Right lobe of liver (tissue), 6 donors: ENCODE measurements around the gene CALD1. TPM values are rescaled to one million over a fixed set of nuclear protein-coding genes. Genes with fewer than 3 reads are reported as not detected.

ENCODE experiments used
- ATAC-seq, 4 donors: fragments of 200-7000 bp; cut with Tn5 transposase; one replicate each; pipeline ENCODE4 v1.9.1; 2020; ENCODE audit warnings: mild to moderate bottlenecking in 4 of 4, moderate library complexity in 4 of 4
- DNase-seq, 3 donors: peaks; one replicate each; pipeline ENCODE4 v3.0.0-alpha.2; 2020
- H3K27ac ChIP-seq, 3 donors: fragments of 200-600 bp; one replicate each; pipeline ENCODE4 v1.8.0; 2022
- H3K27me3 ChIP-seq, 2 donors: fragments of 200-600 bp; one replicate each; pipeline ENCODE4 v1.8.0; 2022
- H3K36me3 ChIP-seq, 4 donors: fragments of 200-600 bp; sonication (generic) in 1 of 4; one replicate each; pipeline versions ENCODE4 v1.5.1 to v1.8.0; 2017 to 2022; ENCODE audit warnings: control low read depth in 1 of 4
- H3K4me1 ChIP-seq, 4 donors: fragments of 200-600 bp; sonication (generic) in 1 of 4; one replicate each; pipeline versions ENCODE4 v1.5.1 to v1.8.0; 2017 to 2022; ENCODE audit warnings: control low read depth in 1 of 4
- H3K4me3 ChIP-seq, 3 donors: fragments of 200-600 bp; one replicate each; pipeline ENCODE4 v1.8.0; 2022
- H3K9me3 ChIP-seq, 4 donors: fragments of 200-600 bp; sonication (generic) in 1 of 4; one replicate each; pipeline versions ENCODE4 v1.5.1 to v1.8.0; 2017 to 2022; ENCODE audit warnings: control low read depth in 1 of 4
- CTCF ChIP-seq, 4 donors: fragments of 200-600 bp in 3 of 4; fragments of 450-650 bp in 1 of 4; IDR thresholded peaks; one replicate each; pipeline versions ENCODE4 v1.5.1 to v1.8.0; 2016 to 2022; ENCODE audit warnings: antibody characterized with exemption in 4 of 4, mild to moderate bottlenecking in 2 of 4
- POLR2A ChIP-seq: fragments of 450-650 bp; IDR thresholded peaks from one replicate; pipeline ENCODE4 v1.6.1; 2017; ENCODE audit warnings: antibody characterized with exemption, mild to moderate bottlenecking
- WGBS: methylation state at CpG from one replicate; pipeline ENCODE4 v1.1.6; 2018; ENCODE audit warnings: low coverage, low lambda C conversion rate; ENCODE audit not compliant: insufficient coverage; ENCODE audit errors: missing lambda C conversion rate; 5-methylcytosine and 5-hydroxymethylcytosine counted together
- intact Hi-C, 2 donors: fragments of 100-400 bp; cut with DNase I; formaldehyde crosslinking; loops; one replicate each; pipeline versions ENCODE4 v1.11.2 to v1.14.1; 2022
- total RNA-seq, 6 experiments: library from RNA; depleted of rRNA in 2 of 6; stranded (reverse); fragments of >200 nt in 2 of 6; fragmentation: NEBNext Ultra II Directional in 3 of 6; extraction: Animal tissue kit (Norgen Biotek cat#: 25700) in 3 of 6; gene quantifications; one replicate each; pipeline versions ENCODE4 v1.1.0 to v1.2.4, GENCODE V29; 2016 to 2023
- donor health status: DM: no; HTN: yes; CAD: no.
- donor health status: DM: no; HTN: no; CAD: no.
- donor health status: DM: no; HTN: no; CAD: no.
- donor health status: DM: no; HTN: yes; CAD: no.
- donor health status: DM: no; HTN: yes; CAD: no.

CALD1 gene
- total RNA-seq, 6 experiments from 2014 or later: 110 to 181 (median 131) TPM

- DNase-seq (no peak), ATAC-seq (peak; percentile 33 to 65 (median 59))
- H3K4me3 ChIP-seq: no peak overlapping the region
- 28% methylated on average over 8 of the region's 9 CpGs for WGBS
- H3K36me3 ChIP-seq: no peaks in the 10 kb centered on the region
- H3K4me1 ChIP-seq: peaks cover 0 to 2% (median 0%) of the 10 kb centered on the region in 4 donors
- no peaks in the 10 kb centered on the region for H3K27me3 ChIP-seq
- intact Hi-C loops: no loop called here
- H3K9me3 ChIP-seq: no peaks in the 10 kb centered on the region
- TF ChIP-seq POLR2A: no peak
- no peak for TF ChIP-seq CTCF (IDR thresholded peaks at IDR 0.05)
- H3K27ac ChIP-seq: no peak overlapping the region
These were observed 85.8 kb downstream of the CALD1 start for GRCh38 chr7:134865001-134865845.

- Histone ChIP-seq H3K27me3 (no peaks in the 10 kb centered on the region), H3K9me3 (no peaks in the 10 kb centered on the region), H3K36me3 (no peaks in the 10 kb centered on the region), H3K4me3 (no peak overlapping the region), H3K4me1 (no peaks in the 10 kb centered on the region), H3K27ac (no peak overlapping the region)
- 66% methylated on average over 8 of the region's 8 CpGs for WGBS
- no peak for DNase-seq
- intact Hi-C loops: no loop called here
- ATAC-seq: peak in 3 of 4 donors; percentile 35 to 37 (median 36)
- TF ChIP-seq POLR2A (no peak), CTCF (IDR thresholded peaks at IDR 0.05) (no peak)
These were observed 87.2 kb downstream of the CALD1 start for GRCh38 chr7:134866617-134867016.

DNA sequence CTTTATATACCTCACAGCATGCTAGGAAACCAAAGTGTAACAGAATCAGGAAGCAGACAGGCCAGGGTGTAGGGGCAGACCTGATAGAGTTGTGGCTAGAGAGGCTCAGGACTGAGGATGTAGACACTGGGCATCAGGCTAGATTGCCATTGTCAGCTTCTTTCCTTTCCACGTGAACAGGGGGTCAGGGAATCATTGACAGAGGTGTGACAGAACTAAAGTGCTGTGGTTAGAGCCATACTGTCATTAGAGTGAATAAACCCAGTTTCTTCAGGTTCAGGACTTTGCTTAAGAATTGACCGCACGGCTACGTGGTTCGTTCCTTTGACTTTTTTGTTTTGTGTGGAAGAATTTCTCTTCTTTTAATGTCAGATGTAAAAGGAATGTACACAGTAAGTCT lies 90.7 kb downstream of the CALD1 start:
- ATAC-seq (no peak), DNase-seq (no peak)
- TF ChIP-seq POLR2A (no peak), CTCF (IDR thresholded peaks at IDR 0.05) (no peak)
- H3K9me3 ChIP-seq: no peaks in the 10 kb centered on the region
- no peaks in the 10 kb centered on the region for H3K27me3 ChIP-seq
- H3K27ac ChIP-seq: no peak overlapping the region
- no peak overlapping the region for H3K4me3 ChIP-seq
- 94% methylated on average over 4 of the region's 5 CpGs for WGBS
- no peaks in the 10 kb centered on the region for H3K4me1 ChIP-seq
- no peaks in the 10 kb centered on the region for H3K36me3 ChIP-seq
- intact Hi-C loops: no loop called here

DNA sequence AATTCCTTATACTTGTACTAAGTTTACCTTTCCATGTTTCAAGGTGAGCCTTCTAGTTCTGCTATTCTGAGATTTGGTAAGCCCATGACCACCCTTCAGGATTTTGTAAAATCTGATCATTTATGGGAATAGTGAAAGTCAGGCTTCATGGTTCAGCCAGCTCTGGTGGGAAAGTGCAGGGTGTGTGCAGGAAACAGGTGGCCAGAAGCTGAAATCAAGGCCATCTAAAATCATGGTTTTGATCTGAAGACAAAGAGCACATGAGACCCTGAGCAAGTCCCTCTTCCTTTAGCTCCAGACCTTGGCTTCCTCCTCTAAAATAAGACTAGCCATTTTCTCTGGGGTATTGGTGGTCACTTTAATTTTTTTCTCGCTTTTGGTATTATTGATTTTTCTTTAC lies 91.3 kb downstream of the CALD1 start:
- WGBS: 89% methylated on average over 1 of the region's 1 CpG
- Histone ChIP-seq H3K36me3 (no peaks in the 10 kb centered on the region), H3K27me3 (no peaks in the 10 kb centered on the region), H3K27ac (no peak overlapping the region), H3K4me1 (no peaks in the 10 kb centered on the region), H3K4me3 (no peak overlapping the region), H3K9me3 (no peaks in the 10 kb centered on the region)
- DNase-seq (no peak), ATAC-seq (no peak)
- TF ChIP-seq CTCF (IDR thresholded peaks at IDR 0.05): no peak
- TF ChIP-seq POLR2A: no peak
- intact Hi-C loops: no loop called here
